SK-N-SH (cell line): ENCODE measurements around the gene TBC1D8. TPM values are rescaled to one million over a fixed set of nuclear protein-coding genes. Genes with fewer than 3 reads are reported as not detected.

Experiments
- CTCF ChIA-PET: fragments of 300-600, 350-600 bp; formaldehyde crosslinking; extraction: SDS; loops from one replicate; lab custom pipeline; 2021; lab: Yijun Ruan, JAX
- POLR2A ChIA-PET: fragments of 350-600 bp; sonication (Branson Sonifier 250); formaldehyde crosslinking; extraction: SDS; loops from one replicate; lab custom pipeline; 2020; ENCODE audit warnings: antibody characterized with exemption, inconsistent platforms; lab: Yijun Ruan, JAX
- DNase-seq: peaks from one replicate; pipeline ENCODE4 v3.0.0; 2012
- H2AFZ ChIP-seq: fragments of 200-600 bp; sonication (generic); 2 replicates; pipeline ENCODE4 v1.8.1; 2016; ENCODE audit warnings: antibody characterized with exemption, mild to moderate bottlenecking, low read depth
- H3F3A ChIP-seq: fragments of 200-600 bp; sonication (generic); replicated peaks from 2 replicates; pipeline ENCODE3; 2016; ENCODE audit warnings: antibody characterized with exemption, mild to moderate bottlenecking; ENCODE audit not compliant: insufficient read depth
- H3K27ac ChIP-seq, 2 experiments: fragments of 200-500 bp in 1 of 2; fragments of 200-600 bp in 1 of 2; sonication (Bioruptor generic) in 1 of 2; sonication (generic), shearing (Covaris generic) in 1 of 2; 2 replicates each; pipeline versions ENCODE4 v1.5.1 to v1.6.1; 2014 to 2016; ENCODE audit warnings: low read depth in 2 of 2, inconsistent platforms in 1 of 2, low read length in 1 of 2, mild to moderate bottlenecking in 1 of 2, mixed read lengths in 1 of 2
- H3K27me3 ChIP-seq: fragments of 200-600 bp; sonication (generic), shearing (Covaris generic); 2 replicates; pipeline ENCODE4 v1.6.1; 2016; ENCODE audit warnings: mixed run types; ENCODE audit not compliant: insufficient read depth
- H3K36me3 ChIP-seq, 2 experiments: fragments of 200-500 bp in 1 of 2; fragments of 200-600 bp in 1 of 2; sonication (Bioruptor generic) in 1 of 2; sonication (generic) in 1 of 2; replicated peaks in 1 of 2; 2 replicates each; pipeline versions ENCODE3 to v1.5.1; 2014 to 2016; ENCODE audit warnings: low read length in 1 of 2, mild to moderate bottlenecking in 1 of 2; ENCODE audit not compliant: insufficient read depth in 2 of 2, control insufficient read depth in 1 of 2
- H3K4me1 ChIP-seq, 2 experiments: fragments of 200-500 bp in 1 of 2; fragments of 200-600 bp in 1 of 2; sonication (Bioruptor generic) in 1 of 2; sonication (generic), shearing (Covaris generic) in 1 of 2; 2 replicates each; pipeline versions ENCODE4 v1.5.1 to v1.6.1; 2014 to 2016; ENCODE audit warnings: low read depth in 1 of 2, low read length in 1 of 2, mixed run types in 1 of 2; ENCODE audit not compliant: insufficient read depth in 2 of 2, control insufficient read depth in 1 of 2
- H3K4me2 ChIP-seq: fragments of 200-600 bp; sonication (generic), shearing (Covaris generic); 2 replicates; pipeline ENCODE4 v1.6.1; 2017; ENCODE audit warnings: mixed run types
- H3K4me3 ChIP-seq, 2 experiments: fragments of 200-500 bp in 1 of 2; fragments of 200-600 bp in 1 of 2; sonication (Bioruptor generic) in 1 of 2; sonication (generic), shearing (Covaris generic) in 1 of 2; 2 replicates each; pipeline versions ENCODE4 v1.5.1 to v1.8.1; 2014 to 2016; ENCODE audit warnings: low read depth in 2 of 2, inconsistent platforms in 1 of 2, low read length in 1 of 2, mild to moderate bottlenecking in 1 of 2, mixed read lengths in 1 of 2, moderate library complexity in 1 of 2
- H3K79me2 ChIP-seq: fragments of 200-600 bp; sonication (generic); 2 replicates; pipeline ENCODE4 v1.8.1; 2017; ENCODE audit warnings: mild to moderate bottlenecking; ENCODE audit not compliant: insufficient read depth
- H3K9ac ChIP-seq: fragments of 200-600 bp; sonication (generic); 2 replicates; pipeline ENCODE4 v1.6.1; 2017; ENCODE audit warnings: mixed run types
- H3K9me2 ChIP-seq: fragments of 200-600 bp; sonication (generic); 2 replicates; pipeline ENCODE4 v1.6.1; 2017; ENCODE audit warnings: mixed run types
- H3K9me3 ChIP-seq: fragments of 200-600 bp; sonication (generic); 2 replicates; pipeline ENCODE4 v1.6.1; 2017; ENCODE audit warnings: mixed run types, mild to moderate bottlenecking, moderate library complexity
- H4K20me1 ChIP-seq: fragments of 200-600 bp; sonication (generic); 2 replicates; pipeline ENCODE4 v1.6.1; 2017; ENCODE audit warnings: mild to moderate bottlenecking, mixed run types; ENCODE audit not compliant: insufficient read depth
- EZH2phosphoT487 ChIP-seq: fragments of 200-600 bp; sonication (generic); IDR thresholded peaks from 2 replicates; pipeline ENCODE4 v1.6.1; 2017; ENCODE audit warnings: low read depth, mixed run types, mild to moderate bottlenecking, antibody characterized with exemption, moderate library complexity, borderline replicate concordance
- FOSL2 ChIP-seq: IDR thresholded peaks from 2 replicates; pipeline ENCODE4 v1.4.0; 2012; ENCODE audit warnings: low read depth, mild to moderate bottlenecking, moderate library complexity, borderline replicate concordance
- FOXJ3 ChIP-seq: sonication (generic); formaldehyde crosslinking; IDR thresholded peaks from 2 replicates; pipeline ENCODE4 v1.5.1; 2020; ENCODE audit warnings: mild to moderate bottlenecking, missing genetic modification reagents
- GABPA ChIP-seq: IDR thresholded peaks from 2 replicates; pipeline ENCODE4 v1.4.0; 2012; ENCODE audit warnings: low read depth, mild to moderate bottlenecking
- JUND ChIP-seq: IDR thresholded peaks from 2 replicates; pipeline ENCODE4 v1.4.0; 2012
- MXI1 ChIP-seq: IDR thresholded peaks from 2 replicates; pipeline ENCODE4 v1.6.1; 2012; ENCODE audit warnings: mild to moderate bottlenecking, low read depth, low read length, improper control_type of control experiment
- NRF1 ChIP-seq: IDR thresholded peaks from 2 replicates; pipeline ENCODE4 v1.6.1; 2012; ENCODE audit warnings: low read depth, mild to moderate bottlenecking, low read length
- POLR2AphosphoS5 ChIP-seq: IDR thresholded peaks from 2 replicates; pipeline ENCODE4 v1.6.1; 2012; ENCODE audit warnings: low read depth, low read length
- RFX5 ChIP-seq: IDR thresholded peaks from 2 replicates; pipeline ENCODE4 v1.6.1; 2012; ENCODE audit warnings: mild to moderate bottlenecking, improper control_type of control experiment, low read length
- RXRA ChIP-seq: IDR thresholded peaks from 2 replicates; pipeline ENCODE4 v1.4.0; 2012; ENCODE audit warnings: low read depth, mild to moderate bottlenecking, borderline replicate concordance
- SIN3A ChIP-seq: IDR thresholded peaks from 2 replicates; pipeline ENCODE4 v1.6.1; 2012; ENCODE audit warnings: low read depth, mild to moderate bottlenecking, low read length, moderate library complexity, borderline replicate concordance
- TAF1 ChIP-seq: IDR thresholded peaks from 2 replicates; pipeline ENCODE4 v1.6.1; 2012; ENCODE audit warnings: low read depth, mild to moderate bottlenecking, low read length, moderate library complexity, borderline replicate concordance
- TCF12 ChIP-seq: IDR thresholded peaks from 2 replicates; pipeline ENCODE4 v1.4.0; 2012
- WGBS: methylation state at CpG from one replicate; pipeline ENCODE4 v1.1.6; 2017; ENCODE audit warnings: low lambda C conversion rate; 5-methylcytosine and 5-hydroxymethylcytosine counted together
- polyA plus RNA-seq, 3 experiments: library from polyadenylated mRNA; depleted of rRNA; stranded (reverse); fragments of >200 nt; gene quantifications; 2 replicates each; pipeline ENCODE4 v1.2.3, GENCODE V29; 2012
- TF ChIP-seq, protein P1 (sequence below): IDR thresholded peaks from 2 replicates; pipeline ENCODE4; 2012
- TF ChIP-seq, protein P2 (sequence below): IDR thresholded peaks from 2 replicates; pipeline ENCODE4 v1.6.1; 2012; ENCODE audit warnings: mild to moderate bottlenecking, low read depth, low read length, moderate library complexity
- TF ChIP-seq, protein P3 (sequence below): fragments of 150-350 bp; IDR thresholded peaks from 2 replicates; pipeline ENCODE4 v1.6.1; 2016; ENCODE audit warnings: mild to moderate bottlenecking, low read depth, low read length
- TF ChIP-seq, protein P4 (sequence below): fragments of 200-600 bp; sonication (generic); IDR thresholded peaks from 2 replicates; pipeline ENCODE4 v1.6.1; 2017; ENCODE audit warnings: antibody characterized with exemption, mild to moderate bottlenecking, moderate library complexity
- TF ChIP-seq, protein P5 (sequence below): IDR thresholded peaks from 2 replicates; pipeline ENCODE4 v1.4.0; 2012; ENCODE audit warnings: low read depth, borderline replicate concordance

The TBC1D8 gene
- polyA plus RNA-seq, 1 of the 3 experiments (the other 2 are of a cell fraction), result 5.3 TPM

DNA sequence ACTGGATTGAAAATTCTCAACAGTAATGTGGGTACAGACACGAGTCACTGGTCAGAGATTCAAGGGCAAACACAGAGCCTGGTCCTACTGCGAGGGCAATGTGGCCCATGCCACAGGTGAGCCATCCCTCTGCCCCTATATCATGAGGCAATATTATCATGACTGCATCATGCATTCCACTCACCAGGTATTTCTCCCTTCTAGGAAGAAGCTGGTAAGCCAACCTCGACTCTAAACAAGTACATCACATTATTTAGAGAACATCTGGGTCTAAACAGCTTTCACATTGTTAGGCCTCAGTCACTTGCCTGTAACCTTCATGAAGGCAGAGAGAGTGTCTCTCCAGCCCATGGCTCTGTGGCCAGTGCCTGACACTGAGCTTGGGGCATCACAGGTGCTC is 163.6 kb downstream of the TBC1D8 start:
- H3K27ac ChIP-seq, result no peak overlapping the region
- H3K9ac ChIP-seq, result no peak overlapping the region
- H3K27me3 ChIP-seq, result no peaks in the 10 kb centered on the region
- no peak for TF ChIP-seq EZH2phosphoT487
- no peak for TF ChIP-seq JUND
- TF ChIP-seq, all 33 proteins: peak for 0
- H3K4me3 ChIP-seq, result no peak overlapping the region
- no peaks in the 10 kb centered on the region for H3F3A ChIP-seq
- no peaks in the 10 kb centered on the region for H3K79me2 ChIP-seq
- H2AFZ ChIP-seq, result no peak overlapping the region
- no peak overlapping the region for H3K4me2 ChIP-seq
- DNase-seq, result no peak
- H3K9me3 ChIP-seq, result no peaks in the 10 kb centered on the region
- H3K4me1 ChIP-seq, result no peaks in the 10 kb centered on the region; a peak in 1 of 4 replicates
- H4K20me1 ChIP-seq, result no peaks in the 10 kb centered on the region
- H3K36me3 ChIP-seq, result peaks cover 7 to 50% of the 10 kb centered on the region in 2 experiments
- 82% methylated on average over 1 of the region's 3 CpGs for WGBS
- H3K9me2 ChIP-seq, result no peaks in the 10 kb centered on the region
- CTCF ChIA-PET, result interaction anchor here (0.6 to 6.6 kb wide), 6 partner anchors 218 to 725 kb away, joined by 3 to 118 read pairs (median 4); partner anchors contain the start of gene CREG2
- POLR2A ChIA-PET, result no interaction called here

DNA sequence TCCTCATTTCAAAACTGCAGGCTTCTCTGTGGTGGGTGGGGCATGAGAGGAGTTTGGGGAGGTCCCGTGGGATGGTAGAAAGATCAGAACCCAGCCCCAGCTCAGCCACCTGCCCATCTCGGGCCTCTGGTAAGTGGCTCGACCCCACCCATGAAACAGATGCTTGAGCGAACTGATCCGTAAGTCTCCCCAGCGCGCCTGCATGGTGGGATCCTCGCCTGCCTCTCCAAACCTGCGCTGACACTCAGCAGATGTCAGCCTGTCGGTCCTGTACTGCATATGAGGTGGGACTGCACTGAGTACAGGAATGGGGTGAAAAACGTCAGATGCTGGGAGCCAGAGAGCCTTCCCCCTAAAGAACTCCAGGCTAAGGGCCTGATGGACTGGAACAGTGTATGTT is 165.0 kb downstream of the TBC1D8 start:
- Histone ChIP-seq H2AFZ (no peak overlapping the region), H3K9ac (no peak overlapping the region), H3K79me2 (no peaks in the 10 kb centered on the region), H3F3A (no peaks in the 10 kb centered on the region), H3K4me1 (no peaks in the 10 kb centered on the region; a peak in 1 of 4 replicates), H3K9me2 (no peaks in the 10 kb centered on the region)
- CTCF ChIA-PET, result interaction anchor here (0.7 to 6.6 kb wide), 22 partner anchors 8 to 724 kb away, joined by 3 to 118 read pairs (median 4); partner anchors contain the start of gene RPL31
- no peak for TF ChIP-seq MXI1
- TF ChIP-seq, protein P1, sequence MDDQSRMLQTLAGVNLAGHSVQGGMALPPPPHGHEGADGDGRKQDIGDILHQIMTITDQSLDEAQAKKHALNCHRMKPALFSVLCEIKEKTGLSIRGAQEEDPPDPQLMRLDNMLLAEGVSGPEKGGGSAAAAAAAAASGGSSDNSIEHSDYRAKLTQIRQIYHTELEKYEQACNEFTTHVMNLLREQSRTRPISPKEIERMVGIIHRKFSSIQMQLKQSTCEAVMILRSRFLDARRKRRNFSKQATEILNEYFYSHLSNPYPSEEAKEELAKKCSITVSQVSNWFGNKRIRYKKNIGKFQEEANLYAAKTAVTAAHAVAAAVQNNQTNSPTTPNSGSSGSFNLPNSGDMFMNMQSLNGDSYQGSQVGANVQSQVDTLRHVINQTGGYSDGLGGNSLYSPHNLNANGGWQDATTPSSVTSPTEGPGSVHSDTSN, result no peak
- TF ChIP-seq RFX5, result no peak
- TF ChIP-seq, protein P2, sequence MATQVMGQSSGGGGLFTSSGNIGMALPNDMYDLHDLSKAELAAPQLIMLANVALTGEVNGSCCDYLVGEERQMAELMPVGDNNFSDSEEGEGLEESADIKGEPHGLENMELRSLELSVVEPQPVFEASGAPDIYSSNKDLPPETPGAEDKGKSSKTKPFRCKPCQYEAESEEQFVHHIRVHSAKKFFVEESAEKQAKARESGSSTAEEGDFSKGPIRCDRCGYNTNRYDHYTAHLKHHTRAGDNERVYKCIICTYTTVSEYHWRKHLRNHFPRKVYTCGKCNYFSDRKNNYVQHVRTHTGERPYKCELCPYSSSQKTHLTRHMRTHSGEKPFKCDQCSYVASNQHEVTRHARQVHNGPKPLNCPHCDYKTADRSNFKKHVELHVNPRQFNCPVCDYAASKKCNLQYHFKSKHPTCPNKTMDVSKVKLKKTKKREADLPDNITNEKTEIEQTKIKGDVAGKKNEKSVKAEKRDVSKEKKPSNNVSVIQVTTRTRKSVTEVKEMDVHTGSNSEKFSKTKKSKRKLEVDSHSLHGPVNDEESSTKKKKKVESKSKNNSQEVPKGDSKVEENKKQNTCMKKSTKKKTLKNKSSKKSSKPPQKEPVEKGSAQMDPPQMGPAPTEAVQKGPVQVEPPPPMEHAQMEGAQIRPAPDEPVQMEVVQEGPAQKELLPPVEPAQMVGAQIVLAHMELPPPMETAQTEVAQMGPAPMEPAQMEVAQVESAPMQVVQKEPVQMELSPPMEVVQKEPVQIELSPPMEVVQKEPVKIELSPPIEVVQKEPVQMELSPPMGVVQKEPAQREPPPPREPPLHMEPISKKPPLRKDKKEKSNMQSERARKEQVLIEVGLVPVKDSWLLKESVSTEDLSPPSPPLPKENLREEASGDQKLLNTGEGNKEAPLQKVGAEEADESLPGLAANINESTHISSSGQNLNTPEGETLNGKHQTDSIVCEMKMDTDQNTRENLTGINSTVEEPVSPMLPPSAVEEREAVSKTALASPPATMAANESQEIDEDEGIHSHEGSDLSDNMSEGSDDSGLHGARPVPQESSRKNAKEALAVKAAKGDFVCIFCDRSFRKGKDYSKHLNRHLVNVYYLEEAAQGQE, result no peak
- TF ChIP-seq, protein P3, sequence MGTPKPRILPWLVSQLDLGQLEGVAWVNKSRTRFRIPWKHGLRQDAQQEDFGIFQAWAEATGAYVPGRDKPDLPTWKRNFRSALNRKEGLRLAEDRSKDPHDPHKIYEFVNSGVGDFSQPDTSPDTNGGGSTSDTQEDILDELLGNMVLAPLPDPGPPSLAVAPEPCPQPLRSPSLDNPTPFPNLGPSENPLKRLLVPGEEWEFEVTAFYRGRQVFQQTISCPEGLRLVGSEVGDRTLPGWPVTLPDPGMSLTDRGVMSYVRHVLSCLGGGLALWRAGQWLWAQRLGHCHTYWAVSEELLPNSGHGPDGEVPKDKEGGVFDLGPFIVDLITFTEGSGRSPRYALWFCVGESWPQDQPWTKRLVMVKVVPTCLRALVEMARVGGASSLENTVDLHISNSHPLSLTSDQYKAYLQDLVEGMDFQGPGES, result no peak
- TF ChIP-seq RXRA, result no peak
- no peak for TF ChIP-seq FOXJ3
- TF ChIP-seq, protein P4, sequence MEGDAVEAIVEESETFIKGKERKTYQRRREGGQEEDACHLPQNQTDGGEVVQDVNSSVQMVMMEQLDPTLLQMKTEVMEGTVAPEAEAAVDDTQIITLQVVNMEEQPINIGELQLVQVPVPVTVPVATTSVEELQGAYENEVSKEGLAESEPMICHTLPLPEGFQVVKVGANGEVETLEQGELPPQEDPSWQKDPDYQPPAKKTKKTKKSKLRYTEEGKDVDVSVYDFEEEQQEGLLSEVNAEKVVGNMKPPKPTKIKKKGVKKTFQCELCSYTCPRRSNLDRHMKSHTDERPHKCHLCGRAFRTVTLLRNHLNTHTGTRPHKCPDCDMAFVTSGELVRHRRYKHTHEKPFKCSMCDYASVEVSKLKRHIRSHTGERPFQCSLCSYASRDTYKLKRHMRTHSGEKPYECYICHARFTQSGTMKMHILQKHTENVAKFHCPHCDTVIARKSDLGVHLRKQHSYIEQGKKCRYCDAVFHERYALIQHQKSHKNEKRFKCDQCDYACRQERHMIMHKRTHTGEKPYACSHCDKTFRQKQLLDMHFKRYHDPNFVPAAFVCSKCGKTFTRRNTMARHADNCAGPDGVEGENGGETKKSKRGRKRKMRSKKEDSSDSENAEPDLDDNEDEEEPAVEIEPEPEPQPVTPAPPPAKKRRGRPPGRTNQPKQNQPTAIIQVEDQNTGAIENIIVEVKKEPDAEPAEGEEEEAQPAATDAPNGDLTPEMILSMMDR, result no peak
- no peak for TF ChIP-seq GABPA
- no peak for TF ChIP-seq FOSL2
- TF ChIP-seq POLR2AphosphoS5, result no peak
- TF ChIP-seq TCF12, result no peak
- TF ChIP-seq, protein P5, sequence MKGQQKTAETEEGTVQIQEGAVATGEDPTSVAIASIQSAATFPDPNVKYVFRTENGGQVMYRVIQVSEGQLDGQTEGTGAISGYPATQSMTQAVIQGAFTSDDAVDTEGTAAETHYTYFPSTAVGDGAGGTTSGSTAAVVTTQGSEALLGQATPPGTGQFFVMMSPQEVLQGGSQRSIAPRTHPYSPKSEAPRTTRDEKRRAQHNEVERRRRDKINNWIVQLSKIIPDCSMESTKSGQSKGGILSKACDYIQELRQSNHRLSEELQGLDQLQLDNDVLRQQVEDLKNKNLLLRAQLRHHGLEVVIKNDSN, result no peak
- TF ChIP-seq SIN3A, result no peak
- no peak for TF ChIP-seq NRF1
- no peak for TF ChIP-seq TAF1
- TF ChIP-seq EZH2phosphoT487, result no peak
- TF ChIP-seq, all 33 proteins: peak for 0
- no peak for DNase-seq
- no peak overlapping the region for H3K4me2 ChIP-seq
- no peaks in the 10 kb centered on the region for H3K27me3 ChIP-seq
- WGBS, result 90% methylated on average over 5 of the region's 11 CpGs
- H4K20me1 ChIP-seq, result no peaks in the 10 kb centered on the region
- H3K9me3 ChIP-seq, result no peaks in the 10 kb centered on the region
- no peak overlapping the region for H3K4me3 ChIP-seq
- POLR2A ChIA-PET, result no interaction called here
- H3K36me3 ChIP-seq, result peaks cover 7 to 54% of the 10 kb centered on the region in 2 experiments
- no peak overlapping the region for H3K27ac ChIP-seq
